ENCODE data around the gene TAPT1.
A peak's percentile ranks its signal among the peaks of the same experiment; 100 is the strongest.
"Not testable (repeated sequence)": the region's sequence is repeated elsewhere in the genome, so short reads cannot be mapped to it uniquely, and the experiment has no call there.

Gene TAPT1

DNA sequence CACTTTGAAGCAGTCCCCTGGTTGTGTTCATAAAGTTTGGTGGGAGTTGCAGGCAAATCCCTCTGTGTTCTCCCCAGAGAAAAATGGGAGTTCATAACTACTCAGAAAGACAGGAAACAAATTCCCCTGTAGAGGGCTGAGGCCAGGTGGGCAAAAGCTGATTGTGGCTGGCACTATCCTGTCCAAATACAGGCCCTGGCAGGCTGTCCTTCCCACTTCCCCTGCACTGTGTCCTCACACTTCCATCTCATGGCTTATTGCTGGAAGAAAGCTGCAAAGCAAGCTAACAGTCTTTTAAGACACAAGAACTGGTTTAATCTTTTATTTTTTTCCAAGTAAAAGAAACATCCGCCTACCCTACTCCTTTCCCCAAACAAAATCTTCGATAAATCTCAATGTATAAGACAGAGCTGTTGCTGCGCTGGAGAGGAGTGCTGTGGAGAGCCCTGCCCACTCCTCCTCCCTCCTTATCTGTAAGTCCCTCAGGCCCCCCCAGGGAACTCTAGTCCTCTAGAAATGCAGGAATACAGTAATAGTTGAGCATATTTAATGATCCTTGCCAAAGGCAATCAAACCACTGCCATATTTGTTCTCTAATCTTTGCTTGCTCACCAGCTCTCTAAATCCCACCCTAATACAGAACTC is 14.0 kb downstream of the TAPT1 start:
- DNase-seq: no peak

GRCh38 chr4:16207409-16207808 is 18.9 kb downstream of the TAPT1 start:
- DNase-seq: no peak

- peak in 1 of 2 donors; percentile 6 for DNase-seq
These were observed 19.4 kb downstream of the TAPT1 start for GRCh38 chr4:16206848-16207247.

DNA sequence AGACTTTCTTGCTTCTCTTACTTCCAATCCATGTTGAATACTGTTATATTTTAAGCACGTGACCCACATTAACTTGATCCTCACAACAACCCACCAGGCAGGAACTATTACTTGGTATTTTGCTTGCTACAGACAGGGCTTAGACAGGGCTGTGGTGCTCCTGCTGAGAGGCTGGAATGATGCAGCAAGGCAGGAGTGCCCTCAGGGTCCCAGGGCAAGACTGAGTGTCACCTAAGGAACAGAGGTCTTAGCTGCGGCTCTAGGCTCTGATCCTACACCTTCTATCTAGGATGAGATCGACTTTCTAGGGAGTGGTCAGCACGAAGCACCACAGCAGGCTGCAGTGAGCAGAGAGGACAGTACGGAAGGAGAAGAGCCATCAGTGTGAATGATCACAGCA is 20.0 kb downstream of the TAPT1 start:
- DNase-seq: no peak

- peak in 1 of 2 donors; percentile 28 for DNase-seq
These were observed 20.7 kb downstream of the TAPT1 start for GRCh38 chr4:16205298-16206164.

GRCh38 chr4:16204505-16204904 is 21.8 kb downstream of the TAPT1 start:
- DNase-seq: no peak

DNA sequence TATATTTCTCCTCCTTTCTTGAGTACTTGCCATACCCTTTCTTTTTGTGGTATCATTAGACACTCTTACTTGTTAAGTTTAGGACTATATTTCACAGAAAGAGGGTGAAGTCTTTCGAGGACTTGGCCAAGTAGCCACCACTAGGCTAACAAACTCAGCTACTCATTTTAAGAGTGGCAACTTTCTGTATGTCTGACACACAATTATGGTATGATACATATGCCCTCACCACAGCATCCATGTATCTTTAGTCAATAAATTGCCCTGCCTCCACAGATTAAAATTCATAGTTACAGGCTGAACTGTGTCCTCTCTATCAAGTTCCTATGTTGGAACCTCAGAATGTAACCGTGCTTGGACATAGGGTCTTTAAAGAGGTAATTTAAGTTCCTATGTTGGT is 23.2 kb downstream of the TAPT1 start:
- no peak for DNase-seq

DNA sequence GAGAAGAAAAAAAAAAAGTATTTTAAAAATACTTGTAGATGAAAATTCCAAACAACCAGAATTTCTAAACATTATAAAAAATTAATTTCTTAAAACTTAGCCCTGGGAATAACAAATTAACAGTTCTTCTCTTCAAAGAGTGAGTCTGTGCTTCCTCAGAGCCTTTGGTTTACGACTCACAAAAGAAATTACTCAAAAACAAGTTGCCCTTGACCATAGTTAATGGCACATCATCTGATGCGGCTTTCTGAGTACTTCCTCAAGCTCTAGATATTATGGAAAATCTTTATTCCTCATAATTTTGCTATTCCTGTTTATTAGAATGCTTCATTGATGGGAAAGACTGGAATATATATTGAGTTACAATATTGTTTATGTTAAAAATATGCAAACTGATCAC is 23.7 kb downstream of the TAPT1 start:
- no peak for DNase-seq

DNA sequence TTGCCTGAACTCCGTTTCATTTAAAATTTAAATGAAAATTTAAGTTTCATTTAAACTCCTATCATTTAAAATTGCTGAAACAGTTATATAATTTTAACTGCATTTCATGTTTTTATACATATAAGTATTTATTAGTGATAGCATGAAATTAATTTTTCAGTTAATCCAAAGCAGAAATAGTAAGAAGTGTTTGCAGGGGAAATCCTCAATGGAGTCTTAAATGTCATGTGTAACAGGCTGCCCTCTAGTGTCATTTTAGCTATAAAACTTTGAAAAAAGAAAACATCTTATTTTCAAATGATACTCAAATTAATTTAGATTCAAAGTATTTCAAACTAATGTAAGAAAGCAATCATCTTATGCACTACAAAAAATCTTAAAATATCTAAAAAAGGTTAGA is 27.2 kb downstream of the TAPT1 start:
- no peak for DNase-seq

DNA sequence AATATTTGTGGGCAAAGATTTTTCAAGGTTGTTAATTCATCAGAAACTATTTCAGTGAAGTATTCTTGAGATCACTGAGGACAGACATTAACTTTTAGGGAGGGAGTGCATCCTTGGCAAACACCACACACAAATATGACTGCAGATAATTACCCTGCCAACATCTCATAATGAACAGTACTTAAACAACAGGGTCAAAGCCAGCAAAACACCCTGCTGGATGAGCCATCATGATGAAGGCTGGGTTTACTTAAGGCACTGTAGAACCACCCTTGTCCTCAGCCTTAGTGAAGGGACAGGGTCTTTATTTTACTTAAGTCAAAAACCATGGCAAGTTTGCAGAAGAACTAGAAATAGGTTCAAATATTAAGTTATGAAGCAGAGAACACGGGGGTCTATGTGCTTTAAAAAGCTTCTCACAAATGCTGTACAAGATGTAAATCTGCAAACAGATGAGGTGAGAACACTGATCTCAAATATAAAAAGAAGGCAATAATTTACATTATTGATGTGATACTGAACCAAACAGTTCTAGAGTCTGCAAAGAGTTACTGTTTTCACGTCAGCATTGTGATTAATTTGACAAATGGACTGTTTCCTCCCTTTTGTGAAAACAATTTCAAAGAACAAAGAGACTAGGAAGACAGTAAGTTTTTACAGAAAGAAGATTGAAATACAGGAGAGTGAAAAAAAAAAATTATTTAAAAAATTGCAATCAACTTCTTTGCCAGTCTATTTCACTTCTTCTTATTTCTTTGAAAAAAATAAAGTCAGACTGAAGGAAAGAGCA is 28.2 kb downstream of the TAPT1 start:
- DNase-seq: no peak

GRCh38 chr4:16196482-16197393 is 29.5 kb downstream of the TAPT1 start:
- peak in 1 of 2 donors; percentile 7 for DNase-seq

GRCh38 chr4:16195209-16195608 is 31.1 kb downstream of the TAPT1 start:
- no peak for DNase-seq

- not testable (repeated sequence) for DNase-seq
These were observed 31.5 kb downstream of the TAPT1 start for GRCh38 chr4:16194798-16195197.

DNA sequence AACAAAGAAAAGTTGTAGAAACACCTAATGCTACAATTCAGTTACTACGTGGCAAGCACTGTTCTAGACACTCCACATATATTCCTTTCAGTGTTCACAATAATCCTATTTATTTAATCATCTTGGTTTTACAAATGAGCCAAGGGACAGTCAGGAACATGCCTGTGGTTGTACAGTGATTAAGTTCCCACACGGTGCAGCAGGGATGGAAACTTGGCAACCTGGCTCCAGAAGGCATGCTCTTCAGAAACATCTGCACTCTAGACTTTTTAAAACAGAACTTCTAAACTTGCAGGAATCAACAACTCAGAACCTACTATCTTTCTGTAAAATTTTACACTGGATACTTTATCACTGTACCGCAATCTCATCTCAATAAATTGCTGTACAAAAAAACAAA is 32.1 kb downstream of the TAPT1 start:
- no peak for DNase-seq

- no peak for DNase-seq
These were observed 33.4 kb downstream of the TAPT1 start for GRCh38 chr4:16192631-16193518.

- no peak for DNase-seq
These were observed 34.2 kb downstream of the TAPT1 start for GRCh38 chr4:16192057-16192456.

GRCh38 chr4:16187455-16187854 is 38.8 kb downstream of the TAPT1 start:
- no peak for DNase-seq

DNA sequence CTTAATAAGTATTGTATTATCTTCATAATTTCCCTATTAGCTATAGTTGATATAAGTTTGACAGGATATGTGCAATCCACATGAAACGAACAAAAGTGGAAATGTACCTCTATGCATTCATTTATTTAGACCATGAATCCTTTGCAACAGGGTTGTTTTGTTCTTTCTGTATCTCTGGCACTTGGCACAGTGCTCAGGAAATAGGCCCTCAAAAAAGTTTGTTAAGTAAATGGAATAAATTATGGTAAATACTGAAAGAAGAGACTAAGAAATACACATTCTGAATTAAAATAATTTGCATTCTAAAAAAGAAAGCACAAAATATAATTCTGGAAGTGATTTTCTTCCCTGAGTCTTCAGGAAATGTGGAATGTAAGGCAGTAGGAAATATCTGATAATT is 39.3 kb downstream of the TAPT1 start:
- no peak for DNase-seq

DNA sequence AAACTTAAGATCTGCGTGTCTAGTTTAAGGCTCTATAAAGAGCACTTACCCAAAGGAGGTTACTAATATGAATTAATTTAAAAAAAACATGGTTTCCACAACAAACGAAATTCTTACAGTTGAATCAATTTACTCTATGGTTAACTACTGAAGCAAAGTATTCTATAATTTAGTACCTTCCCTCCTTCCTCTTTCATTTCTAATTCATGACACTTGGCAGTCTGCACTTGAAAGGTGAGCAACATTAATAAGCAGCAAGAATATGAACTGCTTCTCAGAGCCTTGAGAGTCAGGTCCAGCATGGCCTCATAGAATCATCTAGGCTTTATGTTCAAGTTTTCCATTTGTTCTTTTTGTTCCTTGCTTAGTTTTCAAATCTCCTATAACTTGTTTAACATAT is 42.7 kb downstream of the TAPT1 start:
- no peak for DNase-seq

DNA sequence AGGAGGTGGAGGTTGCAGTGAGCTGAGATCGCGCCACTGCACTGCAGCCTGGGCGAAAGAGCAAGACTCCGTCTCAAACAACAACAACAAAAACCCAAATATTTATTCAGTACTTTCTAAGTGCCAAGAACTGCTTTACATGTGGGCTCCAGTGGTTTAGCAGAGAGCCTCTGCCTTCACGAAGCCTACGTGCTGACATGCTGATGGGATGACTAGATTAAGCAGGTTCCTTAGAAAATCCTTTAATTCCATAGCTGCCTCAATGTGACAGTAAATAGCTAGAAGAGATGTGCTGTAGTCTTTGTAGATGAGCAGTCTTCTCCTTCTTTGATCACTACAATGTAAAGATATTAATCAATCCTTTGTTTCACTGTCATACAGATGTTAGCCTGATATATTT is 49.6 kb downstream of the TAPT1 start:
- no peak for DNase-seq

- no peak for DNase-seq
These were observed 54.4 kb downstream of the TAPT1 start for GRCh38 chr4:16171831-16172230.

Measured in CD4-positive, alpha-beta T cell treated with Interleukin-1 beta for 1 hour (primary cell).